Liver (tissue), 9 donors: ENCODE measurements around the gene CRYBG2. TPM values are rescaled to one million over a fixed set of nuclear protein-coding genes. Genes with fewer than 3 reads are reported as not detected.

Experiments used
- DNase-seq: peaks from one replicate; pipeline ENCODE4 v3.0.0-alpha.2; 2017; ENCODE audit warnings: low spot score
- H3K27ac ChIP-seq, 2 donors: one replicate each; pipeline ENCODE4 v1.7.0; 2013; ENCODE audit warnings: inconsistent platforms in 2 of 2, low read length in 2 of 2, control low read depth in 1 of 2, low read depth in 1 of 2, mild to moderate bottlenecking in 1 of 2
- H3K27me3 ChIP-seq, 4 donors: one replicate each; pipeline versions ENCODE4 v1.6.1 to v1.7.0; 2013; ENCODE audit warnings: low read length in 3 of 4, inconsistent platforms in 1 of 4, mild to moderate bottlenecking in 1 of 4, moderate library complexity in 1 of 4; ENCODE audit not compliant: control insufficient read depth in 4 of 4, insufficient read depth in 4 of 4
- H3K36me3 ChIP-seq, 4 donors: one replicate each; pipeline versions ENCODE4 v1.6.1 to v1.7.0; 2013; ENCODE audit warnings: low read length in 3 of 4, mild to moderate bottlenecking in 3 of 4, low read depth in 1 of 4, moderate library complexity in 1 of 4; ENCODE audit not compliant: control insufficient read depth in 4 of 4, insufficient read depth in 3 of 4
- H3K4me1 ChIP-seq, 4 donors: one replicate each; pipeline versions ENCODE4 v1.6.1 to v1.7.0; 2013; ENCODE audit warnings: low read length in 3 of 4, mild to moderate bottlenecking in 3 of 4, moderate library complexity in 1 of 4; ENCODE audit not compliant: control insufficient read depth in 4 of 4, insufficient read depth in 4 of 4
- H3K4me3 ChIP-seq, 3 donors: one replicate each; pipeline versions ENCODE4 v1.6.1 to v1.7.0; 2013; ENCODE audit warnings: low read length in 3 of 3, control low read depth in 1 of 3, low read depth in 1 of 3, mild to moderate bottlenecking in 1 of 3
- H3K9ac ChIP-seq, 2 donors: one replicate each; pipeline ENCODE4 v1.7.0; 2013; ENCODE audit warnings: low read length in 2 of 2, mild to moderate bottlenecking in 2 of 2, moderate library complexity in 2 of 2, control low read depth in 1 of 2, low read depth in 1 of 2
- H3K9me3 ChIP-seq, 4 donors: one replicate each; pipeline versions ENCODE4 v1.6.1 to v1.7.0; 2013; ENCODE audit warnings: low read length in 3 of 4; ENCODE audit not compliant: control insufficient read depth in 4 of 4
- ATF3 ChIP-seq: IDR thresholded peaks from 2 replicates; pipeline ENCODE4 v1.6.1; 2016; ENCODE audit warnings: antibody characterized with exemption
- CTCF ChIP-seq: fragments of 150-350 bp; IDR thresholded peaks from 2 replicates; pipeline ENCODE4 v1.5.1; 2017; ENCODE audit warnings: improper control_type of control experiment, low read depth, low read length; ENCODE audit not compliant: missing input control
- EGR1 ChIP-seq, 2 donors: IDR thresholded peaks; 2 replicates each; pipeline ENCODE4 v1.6.1; 2016 to 2018; ENCODE audit warnings: antibody characterized with exemption in 2 of 2, low read depth in 2 of 2
- FOXA1 ChIP-seq: IDR thresholded peaks from 2 replicates; pipeline ENCODE4 v1.6.1; 2016; ENCODE audit warnings: antibody characterized with exemption
- FOXA2 ChIP-seq: IDR thresholded peaks from 2 replicates; pipeline ENCODE4 v1.6.1; 2016; ENCODE audit warnings: antibody characterized with exemption
- HNF4A ChIP-seq, 2 donors: conservative IDR thresholded peaks; 2 replicates each; pipeline ENCODE4 v1.6.1; 2016; ENCODE audit warnings: antibody characterized with exemption in 2 of 2, mild to moderate bottlenecking in 2 of 2
- HNF4G ChIP-seq: IDR thresholded peaks from 2 replicates; pipeline ENCODE4 v1.6.1; 2016; ENCODE audit warnings: antibody characterized with exemption
- JUND ChIP-seq, 2 donors: IDR thresholded peaks; 2 replicates each; pipeline ENCODE4 v1.6.1; 2016; ENCODE audit warnings: antibody characterized with exemption in 2 of 2
- MAX ChIP-seq: IDR thresholded peaks from 2 replicates; pipeline ENCODE4 v1.6.1; 2016; ENCODE audit warnings: antibody characterized with exemption
- NR2F2 ChIP-seq: IDR thresholded peaks from 2 replicates; pipeline ENCODE4 v1.6.1; 2016; ENCODE audit warnings: antibody characterized with exemption
- RAD21 ChIP-seq, 2 donors: IDR thresholded peaks; 2 replicates each; pipeline ENCODE4 v1.6.1; 2016; ENCODE audit warnings: antibody characterized with exemption in 2 of 2, mild to moderate bottlenecking in 2 of 2
- REST ChIP-seq: IDR thresholded peaks from 2 replicates; pipeline ENCODE4 v1.6.1; 2016; ENCODE audit warnings: antibody characterized with exemption, mild to moderate bottlenecking
- RXRA ChIP-seq, 2 donors: IDR thresholded peaks; 2 replicates each; pipeline ENCODE4 v1.6.1; 2017 to 2018; ENCODE audit warnings: antibody characterized with exemption in 2 of 2, mild to moderate bottlenecking in 1 of 2
- SP1 ChIP-seq: IDR thresholded peaks from 2 replicates; pipeline ENCODE4 v1.6.1; 2018; ENCODE audit warnings: antibody characterized with exemption, mild to moderate bottlenecking
- TAF1 ChIP-seq: conservative IDR thresholded peaks from 2 replicates; pipeline ENCODE4 v1.6.1; 2016; ENCODE audit warnings: antibody characterized with exemption, mild to moderate bottlenecking
- YY1 ChIP-seq: IDR thresholded peaks from 2 replicates; pipeline ENCODE4 v1.6.1; 2016; ENCODE audit warnings: antibody characterized with exemption, mild to moderate bottlenecking
- ZBTB33 ChIP-seq: IDR thresholded peaks from 2 replicates; pipeline ENCODE4 v1.6.1; 2016; ENCODE audit warnings: antibody characterized with exemption
- WGBS: extraction: QIAGEN DNeasy Blood & Tissue Kit; methylation state at CpG from one replicate; pipeline ENCODE4 v1.1.7; 2013; 5-methylcytosine and 5-hydroxymethylcytosine counted together
- polyA plus RNA-seq, 2 donors: library from polyadenylated mRNA; stranded (reverse) in 1 of 2; unstranded in 1 of 2; fragments of 200-250 nt in 1 of 2; fragments of >200 nt in 1 of 2; fragmentation: Nextera tagmentation in 1 of 2; extraction: Ambion mirVana in 1 of 2; gene quantifications; one replicate each; pipeline versions ENCODE4 v1.2.1 to v1.2.3, GENCODE V29; 2013 to 2015
- total RNA-seq, 2 donors: library from RNA; depleted of rRNA; stranded (reverse); fragments of >200 nt; gene quantifications; one replicate each; pipeline ENCODE4 v1.2.3, GENCODE V29; 2014
- donor health status: healthy.
- donor health status: healthy.
- donor health status: healthy.
- donor health status: healthy.
- donor health status: healthy.

CRYBG2 gene
- total and polyA plus RNA-seq, 4 donors, result under 0.01 to 0.12 (median under 0.01) TPM; not detected in 1

- Histone ChIP-seq H3K9ac (no peak overlapping the region), H3K4me1 (peaks cover 3 to 10% (median 4%) of the 10 kb centered on the region in 4 donors), H3K27me3 (no peaks in the 10 kb centered on the region), H3K9me3 (no peaks in the 10 kb centered on the region), H3K27ac (no peak overlapping the region), H3K36me3 (no peaks in the 10 kb centered on the region), H3K4me3 (no peak overlapping the region)
- no peak for TF ChIP-seq JUND (IDR thresholded peaks at IDR 0.05)
- no peak for TF ChIP-seq FOXA1
- no peak for TF ChIP-seq RXRA (IDR thresholded peaks at IDR 0.05)
- TF ChIP-seq MAX, result no peak
- TF ChIP-seq ZBTB33, result no peak
- no peak for TF ChIP-seq HNF4G
- TF ChIP-seq HNF4A (conservative IDR thresholded peaks at IDR 0.05), result no peak
- TF ChIP-seq SP1, result no peak
- no peak for TF ChIP-seq YY1
- TF ChIP-seq RAD21 (IDR thresholded peaks at IDR 0.05), result no peak
- no peak for TF ChIP-seq EGR1 (IDR thresholded peaks at IDR 0.05; ENCODE audit: low read depth in 2 of 2)
- TF ChIP-seq REST, result no peak
- TF ChIP-seq TAF1, result no peak
- TF ChIP-seq CTCF, result no peak
- no peak for TF ChIP-seq ATF3
- no peak for TF ChIP-seq NR2F2
- no peak for TF ChIP-seq FOXA2
- WGBS, result 88% methylated on average over 5 of the region's 5 CpGs
- no peak for DNase-seq
These were observed 2.2 kb upstream of the CRYBG2 start for GRCh38 chr1:26356106-26356505.

- H3K4me3 ChIP-seq, result no peak overlapping the region
- no peaks in the 10 kb centered on the region for H3K27me3 ChIP-seq
- 97% methylated on average over 9 of the region's 9 CpGs for WGBS
- no peak for DNase-seq
- no peaks in the 10 kb centered on the region for H3K9me3 ChIP-seq
- H3K36me3 ChIP-seq, result no peaks in the 10 kb centered on the region
- H3K9ac ChIP-seq, result no peak overlapping the region
- H3K4me1 ChIP-seq, result peaks cover 3 to 10% (median 4%) of the 10 kb centered on the region in 4 donors
- TF ChIP-seq RXRA (IDR thresholded peaks at IDR 0.05), result no peak
- no peak for TF ChIP-seq NR2F2
- no peak for TF ChIP-seq EGR1 (IDR thresholded peaks at IDR 0.05; ENCODE audit: low read depth in 2 of 2)
- no peak for TF ChIP-seq YY1
- no peak for TF ChIP-seq HNF4A (conservative IDR thresholded peaks at IDR 0.05)
- TF ChIP-seq REST, result no peak
- no peak for TF ChIP-seq TAF1
- no peak for TF ChIP-seq HNF4G
- TF ChIP-seq FOXA1, result no peak
- no peak for TF ChIP-seq CTCF
- no peak overlapping the region for H3K27ac ChIP-seq
These were observed 1.0 kb upstream of the CRYBG2 start for GRCh38 chr1:26354972-26355371.
